ENCODE data around the gene PHETA1. TPM values are rescaled to one million over a fixed set of nuclear protein-coding genes. Genes with fewer than 3 reads are reported as not detected.
A peak's percentile ranks its signal among the peaks of the same experiment; 100 is the strongest.
"Not testable (repeated sequence)": the region's sequence is repeated elsewhere in the genome, so short reads cannot be mapped to it uniquely, and the experiment has no call there.

PHETA1 gene
- total RNA-seq, 5 donors from 2014 or later (not counting 1 experiment from before 2014, with no cell fraction given), result 1.4 to 6.2 (median 5.4) TPM

GRCh38 chr12:111401167-111401605 is 32.3 kb upstream of the PHETA1 start:
- Histone ChIP-seq H3K27ac (ENCODE audit: low read length) (no peak overlapping the region), H3K36me3 (ENCODE audit: control insufficient read depth in 2 of 2, extremely low read depth in 1 of 2, insufficient read depth in 1 of 2, low read length in 1 of 2) (no peaks in the 10 kb centered on the region), H3K4me1 (ENCODE audit: control insufficient read depth in 1 of 2, extremely low read depth in 1 of 2, insufficient read depth in 2 of 2, low read length in 2 of 2) (peaks cover 10 to 38% of the 10 kb centered on the region in 2 experiments), H3K27me3 (replicated peaks in 1 of 2; ENCODE audit: control insufficient read depth in 2 of 2, extremely low read depth in 1 of 2, insufficient read depth in 2 of 2, low read length in 1 of 2) (peaks cover 0 to 3% of the 10 kb centered on the region in 2 experiments), H3K9me3 (no peaks in the 10 kb centered on the region), H3K4me3 (ENCODE audit: control insufficient read depth in 1 of 2, extremely low read depth in 1 of 2, low read length in 1 of 2) (no peak overlapping the region)
- no peak overlapping the region for H3K27ac Mint-ChIP-seq
- 69% methylated on average over 4 of the region's 6 CpGs for WGBS (ENCODE audit: insufficient coverage)
- no peak for DNase-seq
- H3K4me1 Mint-ChIP-seq, result peaks cover 29 to 43% (median 37%) of the 10 kb centered on the region in 3 donors
- ATAC-seq (replicated peaks in 1 of 4), result no peak
- no peaks in the 10 kb centered on the region for H3K36me3 Mint-ChIP-seq
- ChIA-PET POLR2A (no interaction called here), CTCF (interaction anchor here (8.0 to 10.6 kb wide), 2 partner anchors 49 to 51 kb away, joined by 138 to 218 read pairs; no protein-coding TSS in a partner anchor)
- H3K9me3 Mint-ChIP-seq, result no peaks in the 10 kb centered on the region
- no peak overlapping the region for H3K4me3 Mint-ChIP-seq
- no peaks in the 10 kb centered on the region for H3K27me3 Mint-ChIP-seq

- H3K36me3 Mint-ChIP-seq; H3K36me3 ChIP-seq (ENCODE audit: control insufficient read depth in 2 of 2, extremely low read depth in 1 of 2, insufficient read depth in 1 of 2, low read length in 1 of 2); H3K4me3 Mint-ChIP-seq; ATAC-seq (replicated peaks in 1 of 4); H3K27me3 ChIP-seq (replicated peaks in 1 of 2; ENCODE audit: control insufficient read depth in 2 of 2, extremely low read depth in 1 of 2, insufficient read depth in 2 of 2, low read length in 1 of 2); H3K27ac ChIP-seq (ENCODE audit: low read length); H3K9me3 Mint-ChIP-seq; H3K4me3 ChIP-seq (ENCODE audit: control insufficient read depth in 1 of 2, extremely low read depth in 1 of 2, low read length in 1 of 2); H3K9me3 ChIP-seq; DNase-seq; H3K27me3 Mint-ChIP-seq: not testable (repeated sequence)
- CTCF ChIA-PET, result interaction anchor here (0.6 to 10.6 kb wide), 5 partner anchors 13 to 128 kb away, joined by 3 to 218 read pairs (median 6); no protein-coding TSS in a partner anchor
- WGBS (ENCODE audit: insufficient coverage), result 75% methylated on average over 5 of the region's 9 CpGs
- POLR2A ChIA-PET, result interaction anchor here in 1 of 2 donors (0.6 kb wide), 1 partner anchor 84 kb away, joined by 4 read pairs; no protein-coding TSS in a partner anchor
- Mint-ChIP-seq H3K4me1 (peaks cover 28 to 39% (median 35%) of the 10 kb centered on the region in 3 donors), H3K27ac (peak overlapping the region; percentile 61 to 78)
- peaks cover 10 to 31% of the 10 kb centered on the region in 2 experiments for H3K4me1 ChIP-seq (ENCODE audit: control insufficient read depth in 1 of 2, extremely low read depth in 1 of 2, insufficient read depth in 2 of 2, low read length in 2 of 2)
Observed at GRCh38 chr12:111399741-111400404, 31.0 kb upstream of the PHETA1 start.

GRCh38 chr12:111398530-111398929 is 29.6 kb upstream of the PHETA1 start:
- no peaks in the 10 kb centered on the region for H3K9me3 Mint-ChIP-seq
- Histone ChIP-seq H3K27ac (ENCODE audit: low read length) (no peak overlapping the region), H3K4me3 (ENCODE audit: control insufficient read depth in 1 of 2, extremely low read depth in 1 of 2, low read length in 1 of 2) (no peak overlapping the region), H3K9me3 (no peaks in the 10 kb centered on the region), H3K27me3 (replicated peaks in 1 of 2; ENCODE audit: control insufficient read depth in 2 of 2, extremely low read depth in 1 of 2, insufficient read depth in 2 of 2, low read length in 1 of 2) (peaks cover 0 to 3% of the 10 kb centered on the region in 2 experiments), H3K4me1 (ENCODE audit: control insufficient read depth in 1 of 2, extremely low read depth in 1 of 2, insufficient read depth in 2 of 2, low read length in 2 of 2) (peaks cover 0 to 17% of the 10 kb centered on the region in 2 experiments), H3K36me3 (ENCODE audit: control insufficient read depth in 2 of 2, extremely low read depth in 1 of 2, insufficient read depth in 1 of 2, low read length in 1 of 2) (no peaks in the 10 kb centered on the region)
- ChIA-PET CTCF (interaction anchor here (0.7 to 10.6 kb wide), 4 partner anchors 52 to 130 kb away, joined by 3 to 218 read pairs (median 72); no protein-coding TSS in a partner anchor), POLR2A (interaction anchor here in 1 of 2 donors (0.6 kb wide), 1 partner anchor 48 kb away, joined by 3 read pairs; no protein-coding TSS in a partner anchor)
- no peak overlapping the region for H3K4me3 Mint-ChIP-seq
- no peak overlapping the region for H3K27ac Mint-ChIP-seq
- no peaks in the 10 kb centered on the region for H3K36me3 Mint-ChIP-seq
- H3K27me3 Mint-ChIP-seq, result no peaks in the 10 kb centered on the region
- no peak for DNase-seq
- WGBS (ENCODE audit: insufficient coverage), result 95% methylated on average over 4 of the region's 4 CpGs
- peaks cover 14 to 26% (median 21%) of the 10 kb centered on the region in 3 donors for H3K4me1 Mint-ChIP-seq
- no peak for ATAC-seq (replicated peaks in 1 of 4)

GRCh38 chr12:111396726-111397445 is 28.0 kb upstream of the PHETA1 start:
- POLR2A ChIA-PET, result interaction anchor here (1.0 to 1.4 kb wide), 3 partner anchors 10 to 55 kb away, joined by 3 to 4 read pairs (median 3); no protein-coding TSS in a partner anchor
- Mint-ChIP-seq H3K27ac (peak overlapping the region in 1 of 2 donors; percentile 52), H3K36me3 (no peaks in the 10 kb centered on the region), H3K4me3 (peak overlapping the region; percentile 44 to 66 (median 65)), H3K9me3 (no peaks in the 10 kb centered on the region), H3K4me1 (peaks cover 7 to 17% (median 13%) of the 10 kb centered on the region in 3 donors), H3K27me3 (no peaks in the 10 kb centered on the region)
- H3K36me3 ChIP-seq (ENCODE audit: control insufficient read depth in 2 of 2, extremely low read depth in 1 of 2, insufficient read depth in 1 of 2, low read length in 1 of 2), result no peaks in the 10 kb centered on the region
- no peaks in the 10 kb centered on the region for H3K9me3 ChIP-seq
- H3K4me3 ChIP-seq (ENCODE audit: control insufficient read depth in 1 of 2, extremely low read depth in 1 of 2, low read length in 1 of 2), result peak overlapping the region in 1 of 2 donors; percentile 26
- CTCF ChIA-PET, result interaction anchor here (0.6 to 10.6 kb wide), 26 partner anchors 15 to 961 kb away, joined by 3 to 218 read pairs (median 5); no protein-coding TSS in a partner anchor
- 7% methylated on average over 19 of the region's 34 CpGs for WGBS (ENCODE audit: insufficient coverage)
- ATAC-seq (replicated peaks in 1 of 4) (peak; percentile 92 to 98 (median 94)), DNase-seq (peak; percentile 62 to 93 (median 83))
- peaks cover 0 to 3% of the 10 kb centered on the region in 2 experiments for H3K27me3 ChIP-seq (replicated peaks in 1 of 2; ENCODE audit: control insufficient read depth in 2 of 2, extremely low read depth in 1 of 2, insufficient read depth in 2 of 2, low read length in 1 of 2)
- no peak overlapping the region for H3K27ac ChIP-seq (ENCODE audit: low read length)
- peaks cover 0 to 9% of the 10 kb centered on the region in 2 experiments for H3K4me1 ChIP-seq (ENCODE audit: control insufficient read depth in 1 of 2, extremely low read depth in 1 of 2, insufficient read depth in 2 of 2, low read length in 2 of 2)

- not testable (repeated sequence) for H3K4me3 Mint-ChIP-seq; H3K27me3 ChIP-seq (replicated peaks in 1 of 2; ENCODE audit: control insufficient read depth in 2 of 2, extremely low read depth in 1 of 2, insufficient read depth in 2 of 2, low read length in 1 of 2); H3K36me3 Mint-ChIP-seq; H3K9me3 Mint-ChIP-seq; H3K4me1 ChIP-seq (ENCODE audit: control insufficient read depth in 1 of 2, extremely low read depth in 1 of 2, insufficient read depth in 2 of 2, low read length in 2 of 2); H3K9me3 ChIP-seq; DNase-seq; H3K4me3 ChIP-seq (ENCODE audit: control insufficient read depth in 1 of 2, extremely low read depth in 1 of 2, low read length in 1 of 2); H3K27ac Mint-ChIP-seq; ATAC-seq (replicated peaks in 1 of 4); H3K27ac ChIP-seq (ENCODE audit: low read length); H3K27me3 Mint-ChIP-seq; H3K36me3 ChIP-seq (ENCODE audit: control insufficient read depth in 2 of 2, extremely low read depth in 1 of 2, insufficient read depth in 1 of 2, low read length in 1 of 2)
- ChIA-PET CTCF (interaction anchor here (0.6 to 10.6 kb wide), 25 partner anchors 8 to 699 kb away, joined by 3 to 218 read pairs (median 5); no protein-coding TSS in a partner anchor), POLR2A (interaction anchor here in 1 of 2 donors (0.7 to 1.4 kb wide), 2 partner anchors 24 to 56 kb away, joined by 3 to 4 read pairs; no protein-coding TSS in a partner anchor)
- H3K4me1 Mint-ChIP-seq, result peaks cover 7 to 17% (median 13%) of the 10 kb centered on the region in 3 donors
- WGBS (ENCODE audit: insufficient coverage), result no CpG with 5 or more reads among the region's 7 CpGs
Observed at GRCh38 chr12:111396271-111396670, 27.4 kb upstream of the PHETA1 start.
